Measurements from ENCODE around the gene CDC16.
"Not testable (repeated sequence)": the region's sequence is repeated elsewhere in the genome, so short reads cannot be mapped to it uniquely, and the experiment has no call there.

The CDC16 gene

DNA sequence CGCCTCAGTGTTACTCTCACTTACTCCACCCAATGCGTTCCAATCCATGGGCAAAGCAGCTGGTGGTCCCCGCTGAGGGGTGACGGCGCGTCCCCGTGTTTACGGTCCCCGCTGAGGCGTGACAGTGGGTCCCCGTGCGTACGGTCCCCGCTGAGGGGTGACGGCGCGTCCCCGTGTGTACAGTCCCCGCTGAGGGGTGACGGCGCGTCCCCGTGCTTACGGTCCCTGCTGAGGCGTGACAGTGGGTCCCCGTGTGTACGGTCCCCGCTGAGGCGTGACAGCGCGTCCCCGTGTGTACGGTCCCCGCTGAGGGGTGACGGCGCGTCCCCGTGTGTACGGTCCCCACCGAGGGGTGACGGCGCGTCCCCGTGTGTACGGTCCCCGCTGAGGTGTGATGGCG, 36.1 kb upstream of the CDC16 start:
- H3K4me1 ChIP-seq, result no peaks in the 10 kb centered on the region
- H2AFZ ChIP-seq, result no peak overlapping the region
- H3K4me3 ChIP-seq (ENCODE audit: low read depth, low read length), result no peak overlapping the region
- H3K9me3 ChIP-seq (ENCODE audit: control insufficient read depth, low read length), result no peaks in the 10 kb centered on the region
- no peak overlapping the region for H3K9ac ChIP-seq
- H3K36me3 ChIP-seq (ENCODE audit: control insufficient read depth, insufficient read depth, low read length), result no peaks in the 10 kb centered on the region
- H3K27me3 ChIP-seq (ENCODE audit: control insufficient read depth, insufficient read depth, low read length), result no peaks in the 10 kb centered on the region
- H3K27ac ChIP-seq, result no peak overlapping the region
- TF ChIP-seq, protein P1, sequence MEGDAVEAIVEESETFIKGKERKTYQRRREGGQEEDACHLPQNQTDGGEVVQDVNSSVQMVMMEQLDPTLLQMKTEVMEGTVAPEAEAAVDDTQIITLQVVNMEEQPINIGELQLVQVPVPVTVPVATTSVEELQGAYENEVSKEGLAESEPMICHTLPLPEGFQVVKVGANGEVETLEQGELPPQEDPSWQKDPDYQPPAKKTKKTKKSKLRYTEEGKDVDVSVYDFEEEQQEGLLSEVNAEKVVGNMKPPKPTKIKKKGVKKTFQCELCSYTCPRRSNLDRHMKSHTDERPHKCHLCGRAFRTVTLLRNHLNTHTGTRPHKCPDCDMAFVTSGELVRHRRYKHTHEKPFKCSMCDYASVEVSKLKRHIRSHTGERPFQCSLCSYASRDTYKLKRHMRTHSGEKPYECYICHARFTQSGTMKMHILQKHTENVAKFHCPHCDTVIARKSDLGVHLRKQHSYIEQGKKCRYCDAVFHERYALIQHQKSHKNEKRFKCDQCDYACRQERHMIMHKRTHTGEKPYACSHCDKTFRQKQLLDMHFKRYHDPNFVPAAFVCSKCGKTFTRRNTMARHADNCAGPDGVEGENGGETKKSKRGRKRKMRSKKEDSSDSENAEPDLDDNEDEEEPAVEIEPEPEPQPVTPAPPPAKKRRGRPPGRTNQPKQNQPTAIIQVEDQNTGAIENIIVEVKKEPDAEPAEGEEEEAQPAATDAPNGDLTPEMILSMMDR (IDR thresholded peaks at IDR 0.05), result no peak
- H3K79me2 ChIP-seq, result no peaks in the 10 kb centered on the region
- no peak overlapping the region for H3K4me2 ChIP-seq (ENCODE audit: low read length)

DNA sequence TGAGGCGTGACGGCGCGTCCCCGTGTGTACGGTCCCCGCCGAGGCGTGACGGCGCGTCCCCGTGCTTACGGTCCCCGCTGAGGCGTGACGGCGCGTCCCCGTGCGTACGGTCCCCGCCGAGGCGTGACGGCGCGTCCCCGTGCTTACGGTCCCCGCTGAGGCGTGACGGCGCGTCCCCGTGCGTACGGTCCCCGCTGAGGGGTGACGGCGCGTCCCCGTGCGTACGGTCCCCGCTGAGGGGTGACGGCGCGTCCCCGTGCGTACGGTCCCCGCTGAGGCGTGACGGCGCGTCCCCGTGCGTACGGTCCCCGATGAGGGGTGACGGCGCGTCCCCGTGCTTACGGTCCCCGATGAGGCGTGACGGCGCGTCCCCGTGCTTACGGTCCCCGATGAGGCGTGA, 35.2 kb upstream of the CDC16 start:
- H3K79me2 ChIP-seq; H3K36me3 ChIP-seq (ENCODE audit: control insufficient read depth, insufficient read depth, low read length); H3K27me3 ChIP-seq (ENCODE audit: control insufficient read depth, insufficient read depth, low read length); H3K4me1 ChIP-seq; H3K4me3 ChIP-seq (ENCODE audit: low read depth, low read length); H3K9ac ChIP-seq; H2AFZ ChIP-seq; H3K9me3 ChIP-seq (ENCODE audit: control insufficient read depth, low read length); H3K27ac ChIP-seq; H3K4me2 ChIP-seq (ENCODE audit: low read length): not testable (repeated sequence)

DNA sequence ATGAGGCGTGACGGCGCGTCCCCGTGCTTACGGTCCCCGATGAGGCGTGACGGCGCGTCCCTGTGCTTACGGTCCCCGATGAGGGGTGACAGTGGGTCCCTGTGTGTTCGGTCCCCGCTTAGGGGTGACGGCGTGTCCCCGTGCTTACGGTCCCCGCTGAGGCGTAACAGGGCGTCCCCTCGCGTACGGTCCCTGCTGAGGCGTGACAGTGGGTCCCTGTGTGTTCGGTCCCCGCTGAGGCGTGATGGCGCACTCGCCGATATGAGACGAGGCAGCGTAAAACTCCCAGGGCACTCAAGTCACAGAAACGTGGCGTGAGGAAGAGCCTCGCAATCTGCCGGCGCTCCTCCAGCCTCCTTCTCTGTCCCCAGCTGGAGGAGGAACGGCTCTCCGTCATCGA, 34.7 kb upstream of the CDC16 start:
- TF ChIP-seq, protein P1 (IDR thresholded peaks at IDR 0.05), result no peak
- H3K36me3 ChIP-seq (ENCODE audit: control insufficient read depth, insufficient read depth, low read length), result no peaks in the 10 kb centered on the region
- no peak overlapping the region for H3K9ac ChIP-seq
- H3K27ac ChIP-seq, result no peak overlapping the region
- no peak overlapping the region for H3K4me3 ChIP-seq (ENCODE audit: low read depth, low read length)
- no peaks in the 10 kb centered on the region for H3K27me3 ChIP-seq (ENCODE audit: control insufficient read depth, insufficient read depth, low read length)
- no peaks in the 10 kb centered on the region for H3K79me2 ChIP-seq
- H3K4me1 ChIP-seq, result no peaks in the 10 kb centered on the region
- H3K4me2 ChIP-seq (ENCODE audit: low read length), result no peak overlapping the region
- peak overlapping the region; percentile 72 for H2AFZ ChIP-seq
- no peaks in the 10 kb centered on the region for H3K9me3 ChIP-seq (ENCODE audit: control insufficient read depth, low read length)

DNA sequence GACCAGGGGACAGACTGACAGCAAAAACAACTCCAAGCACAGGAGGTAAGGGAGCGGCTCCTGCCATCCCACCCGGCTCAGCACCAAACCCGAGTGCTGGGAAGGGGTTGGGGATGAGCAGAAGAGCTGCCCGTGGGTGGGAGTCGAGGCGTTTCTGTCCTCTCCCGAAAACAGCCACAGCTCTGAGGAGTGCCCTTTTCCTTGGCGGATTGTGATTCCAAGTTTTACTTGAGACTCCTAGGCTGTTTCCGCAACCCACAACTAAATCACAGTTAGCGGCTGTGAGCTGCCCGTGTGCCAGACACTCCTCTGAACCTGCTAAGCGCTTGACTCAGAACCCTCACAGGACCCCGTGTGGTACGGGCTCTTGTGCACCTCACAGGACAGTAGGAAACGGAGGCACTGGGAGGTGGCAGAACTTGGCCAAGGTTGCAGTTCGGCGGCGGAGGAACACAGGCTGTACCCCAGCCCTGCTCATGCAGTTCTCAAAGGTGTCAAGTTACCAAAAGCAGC, 34.2 kb upstream of the CDC16 start:
- H3K4me3 ChIP-seq (ENCODE audit: low read depth, low read length), result no peak overlapping the region
- H3K9me3 ChIP-seq (ENCODE audit: control insufficient read depth, low read length), result no peaks in the 10 kb centered on the region

DNA sequence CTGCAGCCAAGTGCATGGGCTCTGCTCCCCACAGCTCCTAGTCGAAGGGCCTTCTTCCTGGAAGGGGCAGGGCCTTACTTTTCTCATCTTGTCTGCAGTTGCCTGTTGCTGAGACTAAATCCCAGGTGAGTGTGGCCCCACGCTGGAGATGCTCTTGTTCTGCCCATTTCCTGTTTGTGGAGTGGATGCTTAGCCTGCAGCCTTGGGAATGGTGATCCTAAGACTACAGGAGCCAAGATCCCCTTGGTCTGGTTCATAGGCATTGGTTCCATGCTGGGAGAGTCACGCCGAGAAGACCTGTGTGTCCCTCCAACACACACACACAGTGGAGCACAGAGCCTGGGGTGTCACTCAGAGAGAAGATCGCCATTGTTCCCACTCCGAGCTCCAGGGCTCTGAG, 32.1 kb upstream of the CDC16 start:
- H3K27me3 ChIP-seq (ENCODE audit: control insufficient read depth, insufficient read depth, low read length), result no peaks in the 10 kb centered on the region
- no peaks in the 10 kb centered on the region for H3K9me3 ChIP-seq (ENCODE audit: control insufficient read depth, low read length)
- no peak overlapping the region for H3K4me2 ChIP-seq (ENCODE audit: low read length)
- no peaks in the 10 kb centered on the region for H3K36me3 ChIP-seq (ENCODE audit: control insufficient read depth, insufficient read depth, low read length)
- H3K4me1 ChIP-seq, result no peaks in the 10 kb centered on the region
- no peak overlapping the region for H3K4me3 ChIP-seq (ENCODE audit: low read depth, low read length)
- H3K27ac ChIP-seq, result no peak overlapping the region
- H3K79me2 ChIP-seq, result no peaks in the 10 kb centered on the region
- H3K9ac ChIP-seq, result no peak overlapping the region
- H2AFZ ChIP-seq, result no peak overlapping the region
- TF ChIP-seq, protein P1 (IDR thresholded peaks at IDR 0.05), result no peak

More for the DNA sequence above, 34.2 kb upstream of the CDC16 start:
- TF ChIP-seq, protein P1 (IDR thresholded peaks at IDR 0.05), result no peak
- no peak overlapping the region for H3K9ac ChIP-seq
- H3K27ac ChIP-seq, result no peak overlapping the region
- no peak overlapping the region for H3K4me2 ChIP-seq (ENCODE audit: low read length)
- H3K4me1 ChIP-seq, result no peaks in the 10 kb centered on the region
- no peaks in the 10 kb centered on the region for H3K27me3 ChIP-seq (ENCODE audit: control insufficient read depth, insufficient read depth, low read length)
- no peaks in the 10 kb centered on the region for H3K79me2 ChIP-seq
- H2AFZ ChIP-seq, result peak overlapping the region; percentile 72
- H3K36me3 ChIP-seq (ENCODE audit: control insufficient read depth, insufficient read depth, low read length), result no peaks in the 10 kb centered on the region

Data from parathyroid adenoma (tissue), 2 donors.